HL-60 (cell line): ENCODE data around the gene PLA2G4C.
"Not testable (repeated sequence)": the region's sequence is repeated elsewhere in the genome, so short reads cannot be mapped to it uniquely, and the experiment has no call there.

Experiments
- DNase-seq, 2 experiments: peaks; one replicate each; pipeline ENCODE4 v3.0.0-alpha.2; 2010 to 2020; ENCODE audit warnings: low read depth in 1 of 2, low spot score in 1 of 2
- H3K27ac ChIP-seq: fragments of 250-450 bp; sonication (Bioruptor Pico); replicated peaks from 2 replicates; pipeline ENCODE4 v1.5.1; 2020; ENCODE audit warnings: mild to moderate bottlenecking, moderate library complexity
- H3K27me3 ChIP-seq: fragments of 250-450 bp; sonication (Bioruptor Pico); 2 replicates; pipeline ENCODE4 v1.5.1; 2021; ENCODE audit warnings: mild to moderate bottlenecking, moderate library complexity; ENCODE audit not compliant: insufficient read depth, poor library complexity, severe bottlenecking
- H3K4me3 ChIP-seq: replicated peaks from 2 replicates; pipeline ENCODE4 v1.5.1; 2011; ENCODE audit warnings: mild to moderate bottlenecking, control low read depth, low read length; ENCODE audit not compliant: insufficient read depth
- GABPA ChIP-seq: IDR thresholded peaks from 2 replicates; pipeline ENCODE4 v1.6.1; 2012; ENCODE audit warnings: low read depth
- POLR2AphosphoS5 ChIP-seq: IDR thresholded peaks from 2 replicates; pipeline ENCODE4 v1.6.1; 2012; ENCODE audit warnings: low read depth
- SPI1 ChIP-seq: IDR thresholded peaks from 2 replicates; pipeline ENCODE4 v1.6.1; 2012; ENCODE audit warnings: low read depth, mild to moderate bottlenecking, borderline replicate concordance
- TF ChIP-seq, protein P1 (sequence below): IDR thresholded peaks from one replicate; pipeline ENCODE4 v1.5.1; 2011; ENCODE audit warnings: low read length, control low read depth, inconsistent platforms; ENCODE audit not compliant: insufficient read depth
- TF ChIP-seq, protein P2 (sequence below): IDR thresholded peaks from 2 replicates; pipeline ENCODE4 v1.6.1; 2012; ENCODE audit warnings: low read depth; ENCODE audit not compliant: insufficient replicate concordance

Gene PLA2G4C

DNA sequence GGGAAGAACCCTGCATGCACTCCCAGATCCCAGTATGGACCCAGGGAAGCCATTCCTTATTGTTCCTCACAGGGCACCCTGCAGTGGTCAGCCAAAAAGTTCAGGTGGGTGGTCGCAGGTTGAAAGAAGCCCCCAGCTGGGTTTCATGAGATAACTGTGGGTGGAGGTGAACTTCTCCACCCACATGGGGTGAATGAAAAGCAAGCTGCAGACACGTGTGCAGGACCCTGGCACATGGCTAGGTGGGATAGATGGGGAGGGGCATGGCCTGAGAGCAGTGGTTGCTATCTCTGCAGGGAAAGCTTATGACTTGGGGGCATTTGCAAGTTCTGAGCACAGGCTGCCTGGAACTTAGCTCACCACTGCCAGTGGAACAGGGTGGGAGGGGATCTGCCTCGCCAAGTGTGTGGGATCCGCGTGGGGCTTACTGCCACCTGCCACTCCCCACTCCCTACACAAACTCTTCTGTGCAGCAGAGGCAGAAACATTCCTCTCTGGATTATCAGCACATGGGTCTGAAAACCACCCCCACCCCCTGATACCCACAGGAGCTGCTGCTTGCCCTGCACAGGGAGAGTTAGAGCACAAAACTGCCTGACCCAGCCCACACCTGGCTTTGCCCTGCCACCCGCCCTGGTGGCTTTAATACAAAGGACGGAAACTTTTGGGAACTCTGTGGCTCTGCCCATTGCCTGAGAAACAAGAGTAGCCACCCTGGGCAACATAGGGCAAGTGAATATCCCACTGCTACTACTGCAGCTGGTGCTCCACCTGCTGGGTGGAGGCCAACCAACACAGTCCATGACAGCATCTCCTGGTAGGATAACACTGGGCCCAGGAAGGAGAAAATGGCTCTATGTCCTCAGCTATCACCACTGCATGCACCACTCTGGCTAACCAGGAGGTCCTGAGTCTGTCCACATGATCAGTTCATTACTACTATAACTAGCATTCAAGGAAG is 24.4 kb downstream of the PLA2G4C start:
- TF ChIP-seq GABPA = no peak
- TF ChIP-seq, protein P1, sequence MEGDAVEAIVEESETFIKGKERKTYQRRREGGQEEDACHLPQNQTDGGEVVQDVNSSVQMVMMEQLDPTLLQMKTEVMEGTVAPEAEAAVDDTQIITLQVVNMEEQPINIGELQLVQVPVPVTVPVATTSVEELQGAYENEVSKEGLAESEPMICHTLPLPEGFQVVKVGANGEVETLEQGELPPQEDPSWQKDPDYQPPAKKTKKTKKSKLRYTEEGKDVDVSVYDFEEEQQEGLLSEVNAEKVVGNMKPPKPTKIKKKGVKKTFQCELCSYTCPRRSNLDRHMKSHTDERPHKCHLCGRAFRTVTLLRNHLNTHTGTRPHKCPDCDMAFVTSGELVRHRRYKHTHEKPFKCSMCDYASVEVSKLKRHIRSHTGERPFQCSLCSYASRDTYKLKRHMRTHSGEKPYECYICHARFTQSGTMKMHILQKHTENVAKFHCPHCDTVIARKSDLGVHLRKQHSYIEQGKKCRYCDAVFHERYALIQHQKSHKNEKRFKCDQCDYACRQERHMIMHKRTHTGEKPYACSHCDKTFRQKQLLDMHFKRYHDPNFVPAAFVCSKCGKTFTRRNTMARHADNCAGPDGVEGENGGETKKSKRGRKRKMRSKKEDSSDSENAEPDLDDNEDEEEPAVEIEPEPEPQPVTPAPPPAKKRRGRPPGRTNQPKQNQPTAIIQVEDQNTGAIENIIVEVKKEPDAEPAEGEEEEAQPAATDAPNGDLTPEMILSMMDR = no peak
- TF ChIP-seq SPI1 = no peak
- TF ChIP-seq, protein P2, sequence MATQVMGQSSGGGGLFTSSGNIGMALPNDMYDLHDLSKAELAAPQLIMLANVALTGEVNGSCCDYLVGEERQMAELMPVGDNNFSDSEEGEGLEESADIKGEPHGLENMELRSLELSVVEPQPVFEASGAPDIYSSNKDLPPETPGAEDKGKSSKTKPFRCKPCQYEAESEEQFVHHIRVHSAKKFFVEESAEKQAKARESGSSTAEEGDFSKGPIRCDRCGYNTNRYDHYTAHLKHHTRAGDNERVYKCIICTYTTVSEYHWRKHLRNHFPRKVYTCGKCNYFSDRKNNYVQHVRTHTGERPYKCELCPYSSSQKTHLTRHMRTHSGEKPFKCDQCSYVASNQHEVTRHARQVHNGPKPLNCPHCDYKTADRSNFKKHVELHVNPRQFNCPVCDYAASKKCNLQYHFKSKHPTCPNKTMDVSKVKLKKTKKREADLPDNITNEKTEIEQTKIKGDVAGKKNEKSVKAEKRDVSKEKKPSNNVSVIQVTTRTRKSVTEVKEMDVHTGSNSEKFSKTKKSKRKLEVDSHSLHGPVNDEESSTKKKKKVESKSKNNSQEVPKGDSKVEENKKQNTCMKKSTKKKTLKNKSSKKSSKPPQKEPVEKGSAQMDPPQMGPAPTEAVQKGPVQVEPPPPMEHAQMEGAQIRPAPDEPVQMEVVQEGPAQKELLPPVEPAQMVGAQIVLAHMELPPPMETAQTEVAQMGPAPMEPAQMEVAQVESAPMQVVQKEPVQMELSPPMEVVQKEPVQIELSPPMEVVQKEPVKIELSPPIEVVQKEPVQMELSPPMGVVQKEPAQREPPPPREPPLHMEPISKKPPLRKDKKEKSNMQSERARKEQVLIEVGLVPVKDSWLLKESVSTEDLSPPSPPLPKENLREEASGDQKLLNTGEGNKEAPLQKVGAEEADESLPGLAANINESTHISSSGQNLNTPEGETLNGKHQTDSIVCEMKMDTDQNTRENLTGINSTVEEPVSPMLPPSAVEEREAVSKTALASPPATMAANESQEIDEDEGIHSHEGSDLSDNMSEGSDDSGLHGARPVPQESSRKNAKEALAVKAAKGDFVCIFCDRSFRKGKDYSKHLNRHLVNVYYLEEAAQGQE = no peak
- TF ChIP-seq POLR2AphosphoS5 = no peak
- no peak for DNase-seq
- Histone ChIP-seq H3K27ac (no peak overlapping the region), H3K4me3 (no peak overlapping the region), H3K27me3 (no peaks in the 10 kb centered on the region)

DNA sequence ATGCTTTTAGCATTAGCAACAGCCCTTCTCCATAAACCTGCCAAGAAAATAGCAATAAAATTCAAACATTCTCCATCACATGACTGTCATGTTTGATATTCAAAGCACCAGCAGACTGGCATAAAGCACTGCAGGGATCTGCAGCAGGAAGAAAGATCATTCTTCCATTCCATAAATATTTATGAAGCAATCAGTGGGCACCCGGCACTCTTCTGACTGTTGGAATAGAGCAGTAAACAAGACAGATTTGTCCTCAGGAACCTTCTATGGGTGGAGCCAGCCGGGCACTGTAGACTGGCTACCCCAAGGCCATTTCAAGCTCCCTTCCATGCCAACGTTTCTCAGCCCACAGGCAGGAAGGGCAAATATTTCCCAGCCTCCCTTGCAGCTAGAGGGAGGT is 25.5 kb downstream of the PLA2G4C start:
- Histone ChIP-seq H3K27me3 (no peaks in the 10 kb centered on the region), H3K4me3 (no peak overlapping the region), H3K27ac (no peak overlapping the region)
- no peak for DNase-seq
- TF ChIP-seq, protein P1 = no peak
- TF ChIP-seq, protein P2 = no peak

DNA sequence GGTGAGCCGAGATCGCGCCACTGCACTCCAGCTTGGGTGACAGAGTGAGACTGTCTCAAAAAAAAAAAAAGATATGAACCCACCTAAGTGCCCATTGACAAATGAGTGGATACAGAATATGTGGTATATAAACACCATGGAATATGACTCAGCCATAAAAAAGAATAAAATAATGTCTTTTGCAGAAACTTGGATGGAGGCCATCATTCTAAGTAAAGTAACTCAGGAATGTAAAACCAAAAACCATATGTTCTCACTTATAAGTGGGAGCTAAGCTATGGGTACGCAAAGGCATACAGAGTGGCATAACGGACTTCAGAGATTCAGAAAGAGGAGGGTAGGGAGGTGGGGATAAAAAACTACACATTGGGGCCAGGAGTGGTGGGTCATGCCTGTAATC is 29.5 kb downstream of the PLA2G4C start:
- TF ChIP-seq, protein P1 = no peak
- TF ChIP-seq SPI1 = no peak
- no peak for TF ChIP-seq POLR2AphosphoS5
- TF ChIP-seq GABPA = no peak
- TF ChIP-seq, protein P2 = no peak
- Histone ChIP-seq H3K27ac (no peak overlapping the region), H3K4me3 (no peak overlapping the region), H3K27me3 (no peaks in the 10 kb centered on the region)
- no peak for DNase-seq

- H3K27me3 ChIP-seq, DNase-seq, H3K4me3 ChIP-seq, H3K27ac ChIP-seq: not testable (repeated sequence)
These were observed 40.3 kb downstream of the PLA2G4C start for GRCh38 chr19:48070177-48070769.
